SK-N-SH (cell line): ENCODE measurements around the gene KLHL30. TPM values are rescaled to one million over a fixed set of nuclear protein-coding genes. Genes with fewer than 3 reads are reported as not detected.

ENCODE experiments used
- CTCF ChIA-PET: fragments of 300-600, 350-600 bp; formaldehyde crosslinking; extraction: SDS; loops from one replicate; lab custom pipeline; 2021; lab: Yijun Ruan, JAX
- POLR2A ChIA-PET: fragments of 350-600 bp; sonication (Branson Sonifier 250); formaldehyde crosslinking; extraction: SDS; loops from one replicate; lab custom pipeline; 2020; ENCODE audit warnings: antibody characterized with exemption, inconsistent platforms; lab: Yijun Ruan, JAX
- DNase-seq: peaks from one replicate; pipeline ENCODE4 v3.0.0; 2012
- H2AFZ ChIP-seq: fragments of 200-600 bp; sonication (generic); 2 replicates; pipeline ENCODE4 v1.8.1; 2016; ENCODE audit warnings: antibody characterized with exemption, mild to moderate bottlenecking, low read depth
- H3F3A ChIP-seq: fragments of 200-600 bp; sonication (generic); replicated peaks from 2 replicates; pipeline ENCODE3; 2016; ENCODE audit warnings: antibody characterized with exemption, mild to moderate bottlenecking; ENCODE audit not compliant: insufficient read depth
- H3K27ac ChIP-seq, 2 experiments: fragments of 200-500 bp in 1 of 2; fragments of 200-600 bp in 1 of 2; sonication (Bioruptor generic) in 1 of 2; sonication (generic), shearing (Covaris generic) in 1 of 2; 2 replicates each; pipeline versions ENCODE4 v1.5.1 to v1.6.1; 2014 to 2016; ENCODE audit warnings: low read depth in 2 of 2, inconsistent platforms in 1 of 2, low read length in 1 of 2, mild to moderate bottlenecking in 1 of 2, mixed read lengths in 1 of 2
- H3K27me3 ChIP-seq: fragments of 200-600 bp; sonication (generic), shearing (Covaris generic); 2 replicates; pipeline ENCODE4 v1.6.1; 2016; ENCODE audit warnings: mixed run types; ENCODE audit not compliant: insufficient read depth
- H3K36me3 ChIP-seq, 2 experiments: fragments of 200-500 bp in 1 of 2; fragments of 200-600 bp in 1 of 2; sonication (Bioruptor generic) in 1 of 2; sonication (generic) in 1 of 2; replicated peaks in 1 of 2; 2 replicates each; pipeline versions ENCODE3 to v1.5.1; 2014 to 2016; ENCODE audit warnings: low read length in 1 of 2, mild to moderate bottlenecking in 1 of 2; ENCODE audit not compliant: insufficient read depth in 2 of 2, control insufficient read depth in 1 of 2
- H3K4me1 ChIP-seq, 2 experiments: fragments of 200-500 bp in 1 of 2; fragments of 200-600 bp in 1 of 2; sonication (Bioruptor generic) in 1 of 2; sonication (generic), shearing (Covaris generic) in 1 of 2; 2 replicates each; pipeline versions ENCODE4 v1.5.1 to v1.6.1; 2014 to 2016; ENCODE audit warnings: low read depth in 1 of 2, low read length in 1 of 2, mixed run types in 1 of 2; ENCODE audit not compliant: insufficient read depth in 2 of 2, control insufficient read depth in 1 of 2
- H3K4me2 ChIP-seq: fragments of 200-600 bp; sonication (generic), shearing (Covaris generic); 2 replicates; pipeline ENCODE4 v1.6.1; 2017; ENCODE audit warnings: mixed run types
- H3K4me3 ChIP-seq, 2 experiments: fragments of 200-500 bp in 1 of 2; fragments of 200-600 bp in 1 of 2; sonication (Bioruptor generic) in 1 of 2; sonication (generic), shearing (Covaris generic) in 1 of 2; 2 replicates each; pipeline versions ENCODE4 v1.5.1 to v1.8.1; 2014 to 2016; ENCODE audit warnings: low read depth in 2 of 2, inconsistent platforms in 1 of 2, low read length in 1 of 2, mild to moderate bottlenecking in 1 of 2, mixed read lengths in 1 of 2, moderate library complexity in 1 of 2
- H3K79me2 ChIP-seq: fragments of 200-600 bp; sonication (generic); 2 replicates; pipeline ENCODE4 v1.8.1; 2017; ENCODE audit warnings: mild to moderate bottlenecking; ENCODE audit not compliant: insufficient read depth
- H3K9ac ChIP-seq: fragments of 200-600 bp; sonication (generic); 2 replicates; pipeline ENCODE4 v1.6.1; 2017; ENCODE audit warnings: mixed run types
- H3K9me2 ChIP-seq: fragments of 200-600 bp; sonication (generic); 2 replicates; pipeline ENCODE4 v1.6.1; 2017; ENCODE audit warnings: mixed run types
- H3K9me3 ChIP-seq: fragments of 200-600 bp; sonication (generic); 2 replicates; pipeline ENCODE4 v1.6.1; 2017; ENCODE audit warnings: mixed run types, mild to moderate bottlenecking, moderate library complexity
- H4K20me1 ChIP-seq: fragments of 200-600 bp; sonication (generic); 2 replicates; pipeline ENCODE4 v1.6.1; 2017; ENCODE audit warnings: mild to moderate bottlenecking, mixed run types; ENCODE audit not compliant: insufficient read depth
- CHD2 ChIP-seq: fragments of 150-350 bp; IDR thresholded peaks from 2 replicates; pipeline ENCODE4 v1.6.1; 2018; ENCODE audit warnings: low read length; ENCODE audit not compliant: partially characterized antibody
- CTCF ChIP-seq: fragments of 200-600 bp; sonication (generic); IDR thresholded peaks from 2 replicates; pipeline ENCODE4 v1.6.1; 2017; ENCODE audit warnings: antibody characterized with exemption, mild to moderate bottlenecking, moderate library complexity
- ELF1 ChIP-seq: IDR thresholded peaks from 2 replicates; pipeline ENCODE4 v1.4.0; 2012
- EP300 ChIP-seq, 2 experiments: IDR thresholded peaks; 2 replicates each; pipeline versions ENCODE4 v1.4.0 to v1.6.1; 2012; ENCODE audit warnings: borderline replicate concordance in 1 of 2, low read depth in 1 of 2, low read length in 1 of 2
- EZH2phosphoT487 ChIP-seq: fragments of 200-600 bp; sonication (generic); IDR thresholded peaks from 2 replicates; pipeline ENCODE4 v1.6.1; 2017; ENCODE audit warnings: low read depth, mixed run types, mild to moderate bottlenecking, antibody characterized with exemption, moderate library complexity, borderline replicate concordance
- FOXJ3 ChIP-seq: sonication (generic); formaldehyde crosslinking; IDR thresholded peaks from 2 replicates; pipeline ENCODE4 v1.5.1; 2020; ENCODE audit warnings: mild to moderate bottlenecking, missing genetic modification reagents
- JUND ChIP-seq: IDR thresholded peaks from 2 replicates; pipeline ENCODE4 v1.4.0; 2012
- MXI1 ChIP-seq: IDR thresholded peaks from 2 replicates; pipeline ENCODE4 v1.6.1; 2012; ENCODE audit warnings: mild to moderate bottlenecking, low read depth, low read length, improper control_type of control experiment
- NFIC ChIP-seq: IDR thresholded peaks from 2 replicates; pipeline ENCODE4 v1.4.0; 2012; ENCODE audit warnings: borderline replicate concordance
- POLR2AphosphoS5 ChIP-seq: IDR thresholded peaks from 2 replicates; pipeline ENCODE4 v1.6.1; 2012; ENCODE audit warnings: low read depth, low read length
- REST ChIP-seq: IDR thresholded peaks from 2 replicates; pipeline ENCODE4 v1.6.1; 2012; ENCODE audit warnings: mild to moderate bottlenecking, low read depth, low read length, moderate library complexity
- RFX5 ChIP-seq: IDR thresholded peaks from 2 replicates; pipeline ENCODE4 v1.6.1; 2012; ENCODE audit warnings: mild to moderate bottlenecking, improper control_type of control experiment, low read length
- SIN3A ChIP-seq: IDR thresholded peaks from 2 replicates; pipeline ENCODE4 v1.6.1; 2012; ENCODE audit warnings: low read depth, mild to moderate bottlenecking, low read length, moderate library complexity, borderline replicate concordance
- TCF12 ChIP-seq: IDR thresholded peaks from 2 replicates; pipeline ENCODE4 v1.4.0; 2012
- TEAD4 ChIP-seq: IDR thresholded peaks from 2 replicates; pipeline ENCODE4 v1.4.0; 2012; ENCODE audit warnings: mild to moderate bottlenecking, borderline replicate concordance; ENCODE audit not compliant: insufficient read depth
- USF1 ChIP-seq: IDR thresholded peaks from 2 replicates; pipeline ENCODE4 v1.4.0; 2012; ENCODE audit warnings: low read depth, borderline replicate concordance
- WGBS: methylation state at CpG from one replicate; pipeline ENCODE4 v1.1.6; 2017; ENCODE audit warnings: low lambda C conversion rate; 5-methylcytosine and 5-hydroxymethylcytosine counted together
- polyA plus RNA-seq, 3 experiments: library from polyadenylated mRNA; depleted of rRNA; stranded (reverse); fragments of >200 nt; gene quantifications; 2 replicates each; pipeline ENCODE4 v1.2.3, GENCODE V29; 2012
- TF ChIP-seq, protein P1 (sequence below): fragments of 150-350 bp; IDR thresholded peaks from 2 replicates; pipeline ENCODE4 v1.6.1; 2017; ENCODE audit warnings: antibody characterized with exemption, low read length, low read depth, borderline replicate concordance
- TF ChIP-seq, protein P2 (sequence below): fragments of 150-350 bp; IDR thresholded peaks from 2 replicates; pipeline ENCODE4 v1.6.1; 2016; ENCODE audit warnings: mild to moderate bottlenecking, low read depth, low read length

Gene KLHL30
- polyA plus RNA-seq, 1 of the 3 experiments (the other 2 are of a cell fraction): not detected

DNA sequence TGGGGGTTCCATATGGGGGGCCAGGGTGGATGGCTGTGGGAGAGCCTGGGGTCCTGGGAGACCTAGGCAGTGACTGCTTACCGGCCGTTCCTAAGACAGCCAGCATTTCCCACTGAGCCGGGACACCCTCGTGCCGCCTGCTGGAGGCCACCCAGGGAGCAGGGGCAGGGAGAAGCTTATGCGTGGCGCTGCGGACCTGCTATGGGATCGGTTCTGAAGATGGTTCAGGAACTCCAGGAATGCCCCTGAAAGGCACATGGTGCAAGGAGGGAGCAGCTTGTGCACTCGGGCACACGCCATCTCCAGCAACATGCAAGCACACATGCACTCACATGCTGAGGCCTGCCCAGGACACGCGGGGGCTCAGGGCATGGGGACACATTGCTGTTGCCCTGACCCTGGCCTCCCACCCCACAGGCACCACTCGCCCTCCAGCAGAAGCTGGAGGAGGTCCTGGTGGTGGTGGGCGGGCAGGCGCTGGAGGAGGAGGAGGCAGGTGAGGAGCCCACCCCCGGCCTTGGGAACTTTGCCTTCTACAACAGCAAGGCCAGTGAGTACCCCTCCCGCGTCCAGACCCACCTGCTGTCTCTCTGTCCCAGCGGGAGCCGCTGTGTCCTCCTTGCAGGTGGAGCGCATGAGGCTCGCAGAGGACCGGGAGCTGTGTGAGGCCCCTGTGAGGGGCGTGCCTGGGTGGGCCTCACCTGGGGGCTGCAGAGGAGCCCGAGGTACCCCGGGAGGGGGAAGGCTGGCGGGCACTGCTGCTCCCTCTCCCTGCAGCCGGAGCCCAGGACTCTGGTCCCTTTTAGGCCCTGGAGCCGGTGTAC is 4.1 kb downstream of the KLHL30 start:
- no peak for TF ChIP-seq EZH2phosphoT487
- no peak for TF ChIP-seq MXI1
- no peak for TF ChIP-seq ELF1
- no peak for TF ChIP-seq RFX5
- TF ChIP-seq TEAD4: no peak
- TF ChIP-seq NFIC: no peak
- no peak for TF ChIP-seq USF1
- TF ChIP-seq TCF12: no peak
- TF ChIP-seq, protein P1, sequence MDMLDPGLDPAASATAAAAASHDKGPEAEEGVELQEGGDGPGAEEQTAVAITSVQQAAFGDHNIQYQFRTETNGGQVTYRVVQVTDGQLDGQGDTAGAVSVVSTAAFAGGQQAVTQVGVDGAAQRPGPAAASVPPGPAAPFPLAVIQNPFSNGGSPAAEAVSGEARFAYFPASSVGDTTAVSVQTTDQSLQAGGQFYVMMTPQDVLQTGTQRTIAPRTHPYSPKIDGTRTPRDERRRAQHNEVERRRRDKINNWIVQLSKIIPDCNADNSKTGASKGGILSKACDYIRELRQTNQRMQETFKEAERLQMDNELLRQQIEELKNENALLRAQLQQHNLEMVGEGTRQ: no peak
- no peak for TF ChIP-seq REST
- TF ChIP-seq CTCF: no peak
- no peak for TF ChIP-seq POLR2AphosphoS5
- TF ChIP-seq CHD2: no peak
- TF ChIP-seq FOXJ3: no peak
- TF ChIP-seq SIN3A: no peak
- TF ChIP-seq, protein P2, sequence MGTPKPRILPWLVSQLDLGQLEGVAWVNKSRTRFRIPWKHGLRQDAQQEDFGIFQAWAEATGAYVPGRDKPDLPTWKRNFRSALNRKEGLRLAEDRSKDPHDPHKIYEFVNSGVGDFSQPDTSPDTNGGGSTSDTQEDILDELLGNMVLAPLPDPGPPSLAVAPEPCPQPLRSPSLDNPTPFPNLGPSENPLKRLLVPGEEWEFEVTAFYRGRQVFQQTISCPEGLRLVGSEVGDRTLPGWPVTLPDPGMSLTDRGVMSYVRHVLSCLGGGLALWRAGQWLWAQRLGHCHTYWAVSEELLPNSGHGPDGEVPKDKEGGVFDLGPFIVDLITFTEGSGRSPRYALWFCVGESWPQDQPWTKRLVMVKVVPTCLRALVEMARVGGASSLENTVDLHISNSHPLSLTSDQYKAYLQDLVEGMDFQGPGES: no peak
- no peak for TF ChIP-seq JUND
- TF ChIP-seq EP300 (IDR thresholded peaks at IDR 0.05; ENCODE audit: borderline replicate concordance in 1 of 2, low read depth in 1 of 2, low read length in 1 of 2): no peak
- H3K27me3 ChIP-seq: no peaks in the 10 kb centered on the region
- H3K4me2 ChIP-seq: no peak overlapping the region
- CTCF ChIA-PET: interaction anchor here (0.9 to 1.4 kb wide), 3 partner anchors 9 to 11 kb away, joined by 3 to 4 read pairs (median 4); no protein-coding TSS in a partner anchor
- peaks cover 5 to 10% of the 10 kb centered on the region in 2 experiments; a peak in 3 of 4 replicates for H3K4me1 ChIP-seq
- no peak for DNase-seq
- no peaks in the 10 kb centered on the region for H3K9me2 ChIP-seq
- no peaks in the 10 kb centered on the region for H3K36me3 ChIP-seq
- no peaks in the 10 kb centered on the region for H3F3A ChIP-seq
- H3K9me3 ChIP-seq: no peaks in the 10 kb centered on the region
- no peaks in the 10 kb centered on the region for H4K20me1 ChIP-seq
- no peak overlapping the region for H2AFZ ChIP-seq
- POLR2A ChIA-PET: no interaction called here
- no peak overlapping the region for H3K27ac ChIP-seq
- no peak overlapping the region for H3K9ac ChIP-seq
- 89% methylated on average over 16 of the region's 30 CpGs for WGBS
- no peak overlapping the region for H3K4me3 ChIP-seq
- H3K79me2 ChIP-seq: no peaks in the 10 kb centered on the region
